ENCODE data around the gene RASGEF1B. TPM values are rescaled to one million over a fixed set of nuclear protein-coding genes. Genes with fewer than 3 reads are reported as not detected.
A peak's percentile ranks its signal among the peaks of the same experiment; 100 is the strongest.

Gene RASGEF1B
- total RNA-seq, 4 donors from 2014 or later: 4.3 to 15.5 (median 10.2) TPM

- Histone ChIP-seq H3K4me1 (no peaks in the 10 kb centered on the region), H3K36me3 (no peaks in the 10 kb centered on the region), H3K4me3 (replicated peaks in 1 of 3) (no peak overlapping the region), H3K9me3 (no peaks in the 10 kb centered on the region), H3K27me3 (no peaks in the 10 kb centered on the region), H3K27ac (no peak overlapping the region)
- 0 to 2% methylated on average over 4 of the region's 4 CpGs for WGBS, 2 donors
- intact Hi-C loops (cut with DNase I): loop anchor here (10.0 kb wide), 1 partner anchor 859 kb away; no protein-coding TSS in a partner anchor
- peak; percentile 9 to 30 for DNase-seq
- no peak for TF ChIP-seq POLR2A (IDR thresholded peaks at IDR 0.05)
- TF ChIP-seq CTCF (IDR thresholded peaks at IDR 0.05): peak; percentile 57 to 86 (median 78)
These were observed 65.8 kb downstream of the RASGEF1B start for GRCh38 chr4:81405900-81406401.

- Histone ChIP-seq H3K9me3 (no peaks in the 10 kb centered on the region), H3K4me1 (no peaks in the 10 kb centered on the region), H3K27ac (no peak overlapping the region), H3K4me3 (replicated peaks in 1 of 3) (no peak overlapping the region), H3K36me3 (no peaks in the 10 kb centered on the region), H3K27me3 (no peaks in the 10 kb centered on the region)
- TF ChIP-seq CTCF (IDR thresholded peaks at IDR 0.05) (no peak), POLR2A (IDR thresholded peaks at IDR 0.05) (no peak)
- intact Hi-C loops (cut with DNase I): loop anchor here (10.0 kb wide), 1 partner anchor 860 kb away; no protein-coding TSS in a partner anchor
- 83 to 86% methylated on average over 6 of the region's 6 CpGs for WGBS, 2 donors
- DNase-seq: no peak
These were observed 67.0 kb downstream of the RASGEF1B start for GRCh38 chr4:81404741-81405140.

- Histone ChIP-seq H3K27me3 (no peaks in the 10 kb centered on the region), H3K4me1 (no peaks in the 10 kb centered on the region), H3K27ac (no peak overlapping the region), H3K4me3 (replicated peaks in 1 of 3) (no peak overlapping the region), H3K9me3 (no peaks in the 10 kb centered on the region), H3K36me3 (no peaks in the 10 kb centered on the region)
- intact Hi-C loops (cut with DNase I): loop anchor here (10.0 kb wide), 1 partner anchor 861 kb away; no protein-coding TSS in a partner anchor
- WGBS, 2 donors: 77 to 79% methylated on average over 2 of the region's 2 CpGs
- no peak for TF ChIP-seq CTCF (IDR thresholded peaks at IDR 0.05)
- no peak for TF ChIP-seq POLR2A (IDR thresholded peaks at IDR 0.05)
- no peak for DNase-seq
These were observed 67.4 kb downstream of the RASGEF1B start for GRCh38 chr4:81404294-81404693.

- intact Hi-C loops (cut with DNase I): loop anchor here (10.0 kb wide), 1 partner anchor 865 kb away; no protein-coding TSS in a partner anchor
These were observed 72.2 kb downstream of the RASGEF1B start for GRCh38 chr4:81399306-81400086.

More at GRCh38 chr4:81399306-81400086, 72.2 kb downstream of the RASGEF1B start:
- H3K4me3 ChIP-seq (replicated peaks in 1 of 3): no peak overlapping the region
- no peaks in the 10 kb centered on the region for H3K36me3 ChIP-seq
- WGBS, 2 donors: 72 to 81% methylated on average over 7 of the region's 7 CpGs
- TF ChIP-seq CTCF (IDR thresholded peaks at IDR 0.05): no peak
- TF ChIP-seq POLR2A (IDR thresholded peaks at IDR 0.05): no peak
- no peaks in the 10 kb centered on the region for H3K9me3 ChIP-seq
- no peaks in the 10 kb centered on the region for H3K27me3 ChIP-seq
- H3K27ac ChIP-seq: no peak overlapping the region
- H3K4me1 ChIP-seq: no peaks in the 10 kb centered on the region
- DNase-seq: no peak

Data from thyroid gland (tissue), 4 donors.